ENCODE measurements around the gene ANGEL1.

ANGEL1 gene

DNA sequence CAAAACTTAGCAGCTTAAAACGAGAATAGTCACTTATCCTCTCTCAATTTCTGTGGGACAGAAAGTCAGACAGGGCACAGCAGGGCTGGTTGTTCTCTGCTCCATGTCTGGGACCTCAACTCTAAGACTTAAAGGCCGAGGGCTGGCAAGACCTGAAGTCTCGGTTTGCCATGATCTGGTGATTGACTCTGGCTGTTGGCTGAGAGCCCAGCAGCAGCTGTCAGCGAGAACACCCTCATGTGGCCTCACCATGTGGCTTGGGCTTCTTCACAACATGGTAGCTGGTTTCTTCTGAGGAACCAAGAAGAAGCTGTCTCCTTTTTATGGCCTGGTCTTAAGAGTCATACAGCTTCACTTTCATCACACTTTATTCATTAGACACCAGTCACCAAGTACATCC, 53.1 kb downstream of the ANGEL1 start:
- peaks cover 7% of the 10 kb centered on the region for H3K4me1 Mint-ChIP-seq (ENCODE audit: low read depth)
- H3K36me3 Mint-ChIP-seq (ENCODE audit: low read depth), result no peaks in the 10 kb centered on the region
- no peaks in the 10 kb centered on the region for H3K9me3 Mint-ChIP-seq
- peaks cover 64% of the 10 kb centered on the region for H3K27me3 Mint-ChIP-seq (ENCODE audit: low read depth)
- H3K27ac Mint-ChIP-seq, result no peak overlapping the region
- DNase-seq (ENCODE audit: low spot score), result no peak
- H3K4me3 Mint-ChIP-seq, result no peak overlapping the region

DNA sequence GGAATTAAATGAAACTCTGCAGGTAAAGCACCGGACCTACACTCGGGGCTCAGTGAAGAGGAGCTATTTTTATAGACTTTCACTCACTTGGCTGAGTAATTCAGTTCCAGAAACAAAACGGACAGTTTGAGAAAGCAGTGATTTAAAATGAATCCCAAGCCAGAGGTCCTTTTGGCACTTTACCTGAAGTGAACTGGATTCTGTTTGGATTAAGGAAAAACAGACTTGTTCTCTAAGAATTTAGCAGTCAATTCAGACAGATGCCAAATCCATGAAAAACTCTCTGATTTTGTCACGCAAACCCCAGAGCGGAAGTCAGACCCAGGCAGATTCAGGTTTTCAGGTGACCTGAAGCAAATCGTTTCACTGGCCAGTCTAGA, 56.3 kb downstream of the ANGEL1 start:
- peaks cover 1% of the 10 kb centered on the region for H3K4me1 Mint-ChIP-seq (ENCODE audit: low read depth)
- no peaks in the 10 kb centered on the region for H3K36me3 Mint-ChIP-seq (ENCODE audit: low read depth)
- no peak overlapping the region for H3K4me3 Mint-ChIP-seq
- peaks cover 41% of the 10 kb centered on the region for H3K27me3 Mint-ChIP-seq (ENCODE audit: low read depth)
- H3K9me3 Mint-ChIP-seq, result no peaks in the 10 kb centered on the region
- no peak overlapping the region for H3K27ac Mint-ChIP-seq
- no peak for DNase-seq (ENCODE audit: low spot score)

DNA sequence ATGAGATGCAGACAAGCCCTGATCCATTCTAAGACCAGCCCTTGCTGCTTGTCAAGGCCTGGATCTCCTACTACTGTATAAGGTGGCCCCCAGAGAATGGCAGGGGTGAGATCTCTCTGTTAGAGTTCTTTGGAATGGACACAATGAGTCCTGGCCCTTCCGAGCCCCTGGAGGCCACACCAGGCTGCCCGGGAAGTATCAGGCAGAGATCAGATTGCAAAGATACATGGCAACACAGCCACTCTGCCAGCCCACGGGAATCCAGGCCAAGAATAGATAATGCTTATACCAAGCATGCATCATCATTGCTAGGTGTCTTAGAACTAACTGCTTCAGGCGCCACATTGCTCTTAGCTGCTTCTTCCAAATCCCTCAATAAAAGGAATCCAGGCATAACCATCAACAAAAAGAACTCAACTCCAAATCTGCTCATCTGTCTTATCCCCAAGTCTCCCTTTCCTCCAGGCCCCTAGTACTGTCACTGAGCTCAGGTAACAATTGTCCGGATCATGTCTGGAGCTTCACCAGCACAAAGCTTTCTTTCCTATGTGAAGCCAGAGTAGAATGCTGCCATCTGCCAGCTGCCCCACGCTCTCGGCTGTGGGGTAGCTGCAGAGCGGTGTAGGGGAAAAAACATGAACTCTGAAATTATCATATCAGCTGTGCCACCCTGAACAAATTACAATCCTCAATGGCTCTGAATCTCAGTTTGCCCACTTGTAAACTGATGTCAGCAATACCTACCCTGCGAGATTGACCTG, 56.9 kb downstream of the ANGEL1 start:
- H3K4me1 Mint-ChIP-seq (ENCODE audit: low read depth), result no peaks in the 10 kb centered on the region
- no peak overlapping the region for H3K27ac Mint-ChIP-seq
- H3K9me3 Mint-ChIP-seq, result no peaks in the 10 kb centered on the region
- no peaks in the 10 kb centered on the region for H3K36me3 Mint-ChIP-seq (ENCODE audit: low read depth)
- no peak overlapping the region for H3K4me3 Mint-ChIP-seq
- peaks cover 40% of the 10 kb centered on the region for H3K27me3 Mint-ChIP-seq (ENCODE audit: low read depth)
- DNase-seq (ENCODE audit: low spot score), result no peak

DNA sequence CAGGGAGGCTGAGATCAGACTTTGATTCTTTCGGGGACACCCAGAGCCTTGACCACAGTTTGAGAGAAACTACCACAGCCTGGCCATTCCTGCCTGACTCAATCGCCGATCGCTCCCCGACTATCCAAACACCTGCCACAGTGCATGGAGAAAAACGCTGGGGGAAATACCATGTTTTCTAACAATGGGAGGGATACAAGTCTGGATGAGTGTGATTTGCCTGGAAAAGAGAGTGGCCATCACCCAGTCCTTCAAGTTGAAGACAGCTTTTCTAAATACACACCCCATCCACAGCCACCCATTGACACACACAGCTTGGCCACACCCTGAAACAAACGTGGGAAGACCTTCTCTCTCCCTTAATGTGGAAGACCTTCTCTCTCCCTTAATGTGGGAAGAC, 58.1 kb downstream of the ANGEL1 start:
- Mint-ChIP-seq H3K27ac (no peak overlapping the region), H3K27me3 (ENCODE audit: low read depth) (peaks cover 28% of the 10 kb centered on the region), H3K9me3 (no peaks in the 10 kb centered on the region), H3K4me1 (ENCODE audit: low read depth) (no peaks in the 10 kb centered on the region), H3K4me3 (no peak overlapping the region), H3K36me3 (ENCODE audit: low read depth) (no peaks in the 10 kb centered on the region)
- no peak for DNase-seq (ENCODE audit: low spot score)

DNA sequence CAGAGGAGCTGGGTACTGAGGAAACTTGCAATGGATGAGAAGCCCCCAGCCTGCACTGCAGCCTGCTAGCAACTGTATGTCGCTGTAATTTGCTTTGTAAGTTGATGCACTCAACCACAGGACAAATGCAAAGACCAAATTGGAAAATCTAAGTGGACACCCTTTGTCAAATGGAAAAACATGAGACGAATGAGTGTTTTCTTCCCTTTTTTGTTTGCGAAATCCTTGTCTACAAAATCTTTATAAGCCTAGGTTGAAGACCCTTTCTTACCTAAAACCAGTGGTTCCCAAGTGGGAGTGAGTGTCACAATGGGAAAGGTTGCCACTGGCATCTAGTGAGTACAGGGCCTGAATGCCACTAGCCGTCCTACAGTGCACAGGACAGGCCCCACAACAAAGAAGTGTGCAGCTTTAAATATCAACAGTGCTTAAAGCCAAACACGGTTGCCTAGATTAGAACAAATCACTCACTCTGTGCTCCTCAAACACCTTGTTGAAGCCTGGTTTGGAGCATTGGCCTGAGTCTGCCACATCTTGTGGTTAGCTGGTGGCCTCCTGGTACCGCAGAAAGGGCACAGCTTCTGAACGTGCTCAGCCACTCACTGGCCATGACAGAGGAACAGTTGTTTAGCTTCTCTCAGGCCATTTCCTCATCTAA, 59.0 kb downstream of the ANGEL1 start:
- Mint-ChIP-seq H3K4me3 (no peak overlapping the region), H3K9me3 (no peaks in the 10 kb centered on the region), H3K27ac (no peak overlapping the region), H3K27me3 (ENCODE audit: low read depth) (peaks cover 20% of the 10 kb centered on the region), H3K36me3 (ENCODE audit: low read depth) (no peaks in the 10 kb centered on the region), H3K4me1 (ENCODE audit: low read depth) (no peaks in the 10 kb centered on the region)
- no peak for DNase-seq (ENCODE audit: low spot score)

DNA sequence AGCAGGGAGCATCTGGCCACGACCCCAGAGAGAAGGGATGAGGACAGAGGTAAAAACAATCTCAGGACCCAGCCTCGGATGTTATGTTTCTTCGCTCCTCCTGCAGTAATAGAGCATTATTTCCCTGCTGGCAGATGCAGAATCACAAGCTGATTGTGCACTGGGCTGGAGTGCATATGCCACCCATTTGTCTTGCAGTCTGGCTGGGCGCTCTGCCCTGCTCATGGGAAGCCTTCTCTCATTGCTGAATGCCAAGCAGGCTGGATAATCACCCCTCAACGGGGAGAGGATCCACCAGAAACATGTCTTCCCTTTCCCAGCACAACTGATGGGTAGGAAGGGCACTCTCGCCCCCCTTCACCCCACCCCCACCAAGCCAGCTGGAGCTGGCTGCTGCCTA, 59.9 kb downstream of the ANGEL1 start:
- H3K27me3 Mint-ChIP-seq (ENCODE audit: low read depth), result peaks cover 12% of the 10 kb centered on the region
- H3K4me1 Mint-ChIP-seq (ENCODE audit: low read depth), result no peaks in the 10 kb centered on the region
- H3K9me3 Mint-ChIP-seq, result no peaks in the 10 kb centered on the region
- no peak overlapping the region for H3K27ac Mint-ChIP-seq
- DNase-seq (ENCODE audit: low spot score), result no peak
- no peak overlapping the region for H3K4me3 Mint-ChIP-seq
- H3K36me3 Mint-ChIP-seq (ENCODE audit: low read depth), result no peaks in the 10 kb centered on the region

DNA sequence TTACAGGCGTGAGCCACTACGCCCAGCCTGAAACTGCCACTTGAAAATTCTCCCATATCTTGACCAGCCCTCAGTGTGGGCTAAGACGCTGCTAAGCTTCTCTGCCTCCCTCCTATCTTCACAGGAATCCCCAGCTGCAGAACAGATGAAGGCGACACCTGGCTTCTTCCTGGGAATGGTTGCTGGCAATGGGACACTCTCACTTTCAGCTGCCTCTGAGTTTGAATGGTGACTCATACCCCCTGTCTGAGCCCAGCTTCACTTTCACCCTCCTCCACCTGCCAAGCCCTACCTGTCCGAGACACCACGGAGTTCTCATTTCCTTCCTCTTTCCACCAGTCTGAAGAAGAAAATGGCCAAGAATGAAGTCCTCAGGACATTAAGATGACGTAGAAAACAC, 69.7 kb downstream of the ANGEL1 start:
- Mint-ChIP-seq H3K27ac (no peak overlapping the region), H3K27me3 (ENCODE audit: low read depth) (peaks cover 19% of the 10 kb centered on the region), H3K4me3 (no peak overlapping the region), H3K9me3 (peaks cover 30% of the 10 kb centered on the region), H3K36me3 (ENCODE audit: low read depth) (no peaks in the 10 kb centered on the region), H3K4me1 (ENCODE audit: low read depth) (no peaks in the 10 kb centered on the region)
- DNase-seq (ENCODE audit: low spot score), result no peak

DNA sequence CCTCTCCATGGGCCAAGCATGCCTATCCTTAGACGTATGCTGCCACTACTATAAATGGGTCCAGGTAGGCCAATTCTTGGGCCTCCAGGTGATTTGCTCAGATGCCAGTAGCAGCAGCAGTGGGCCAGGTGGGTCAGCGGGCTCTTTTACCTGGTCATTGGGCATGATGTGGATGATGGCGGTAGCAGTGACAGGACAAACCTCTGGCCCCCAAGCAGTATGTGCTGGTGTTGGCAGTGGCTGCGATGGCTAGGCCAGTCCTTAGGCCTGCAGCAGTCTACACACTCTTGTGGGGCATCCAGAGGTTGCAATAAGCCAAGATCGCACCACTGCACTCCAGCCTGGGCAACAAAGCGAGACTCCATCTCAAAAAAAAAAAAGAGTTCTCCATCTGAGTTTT, 70.5 kb downstream of the ANGEL1 start:
- no peak for DNase-seq (ENCODE audit: low spot score)
- Mint-ChIP-seq H3K4me1 (ENCODE audit: low read depth) (no peaks in the 10 kb centered on the region), H3K27ac (no peak overlapping the region), H3K4me3 (no peak overlapping the region), H3K9me3 (peaks cover 30% of the 10 kb centered on the region), H3K27me3 (ENCODE audit: low read depth) (peaks cover 16% of the 10 kb centered on the region), H3K36me3 (ENCODE audit: low read depth) (no peaks in the 10 kb centered on the region)

DNA sequence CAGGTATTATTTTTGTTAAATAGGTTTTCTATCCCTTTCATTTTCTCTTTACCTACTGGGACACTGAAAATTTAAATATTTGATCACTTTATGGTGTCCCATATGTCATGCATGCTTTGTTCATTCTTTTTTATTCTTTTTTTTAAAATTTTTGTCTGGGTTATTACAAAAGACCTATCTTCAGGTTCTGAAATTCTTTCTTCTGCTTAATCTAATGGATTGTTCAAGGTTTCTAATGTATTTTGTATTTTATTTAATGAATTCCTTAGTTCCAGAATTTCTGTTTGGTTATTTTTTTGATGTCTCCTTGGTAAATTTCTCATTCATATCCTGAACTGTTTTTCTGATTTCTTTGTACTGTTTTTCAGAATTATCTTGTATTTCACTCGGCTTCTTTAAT, 71.6 kb downstream of the ANGEL1 start:
- DNase-seq (ENCODE audit: low spot score), result no peak
- H3K4me1 Mint-ChIP-seq (ENCODE audit: low read depth), result no peaks in the 10 kb centered on the region
- peaks cover 30% of the 10 kb centered on the region for H3K9me3 Mint-ChIP-seq
- H3K27ac Mint-ChIP-seq, result no peak overlapping the region
- no peak overlapping the region for H3K4me3 Mint-ChIP-seq
- H3K27me3 Mint-ChIP-seq (ENCODE audit: low read depth), result peaks cover 14% of the 10 kb centered on the region
- H3K36me3 Mint-ChIP-seq (ENCODE audit: low read depth), result no peaks in the 10 kb centered on the region

Measured in T-helper 2 cell treated with Interferon-gamma antibody and Interleukin-4, amounts not matched to agents 5 μg/mL and 100 μg/mL, for 36 hours (primary cell).